Endothelial cell of umbilical vein (primary cell): ENCODE data around the gene SCAPER. TPM values are rescaled to one million over a fixed set of nuclear protein-coding genes. Genes with fewer than 3 reads are reported as not detected.

Experiments
- BruUV-seq: library from RNA; stranded (reverse); fragments of 400-500 nt; replicated peaks from 2 replicates; lab custom pipeline; 2021; lab: Mats Ljungman, UMichigan
- CTCF ChIA-PET: fragments of 300-600, 350-600 bp; sonication (Branson Sonifier 250); formaldehyde crosslinking; loops from one replicate; lab custom pipeline; 2021; ENCODE audit warnings: antibody characterized with exemption, inconsistent platforms; lab: Charles Lee
- POLR2A ChIA-PET: fragments of 300-600, 350-600 bp; sonication (Branson Sonifier 250); formaldehyde crosslinking; loops from one replicate; lab custom pipeline; 2021; ENCODE audit warnings: antibody characterized with exemption, inconsistent platforms; lab: Charles Lee
- DNase-seq: peaks from one replicate; pipeline ENCODE4 v3.0.0-alpha.2; 2011; ENCODE audit warnings: low read depth, low spot score
- FAIRE-seq: peaks from 2 replicates; lab custom pipeline; 2011; peaks lifted over from hg19 to GRCh38; lab: Jason Lieb, UNC
- H2AFZ ChIP-seq: 2 replicates; pipeline ENCODE4 v1.6.0; 2012; ENCODE audit warnings: low read depth, low read length, control low read depth, inconsistent platforms
- H3K27ac ChIP-seq: 2 replicates; pipeline ENCODE4 v1.5.1; 2011; ENCODE audit warnings: low read depth, mild to moderate bottlenecking, control low read depth, low read length, moderate library complexity; ENCODE audit not compliant: insufficient read depth
- H3K27me3 ChIP-seq, 2 experiments: 2 replicates each; pipeline versions ENCODE4 v1.6.0 to v1.6.1; 2011; ENCODE audit warnings: low read length in 2 of 2, mixed read lengths in 1 of 2; ENCODE audit not compliant: control insufficient read depth in 2 of 2, insufficient read depth in 2 of 2
- H3K36me3 ChIP-seq, 2 experiments: 2 replicates in 1 of 2; 3 replicates in 1 of 2; pipeline ENCODE4 v1.5.1; 2011; ENCODE audit warnings: low read length in 2 of 2, mild to moderate bottlenecking in 1 of 2, moderate library complexity in 1 of 2; ENCODE audit not compliant: control insufficient read depth in 2 of 2, insufficient read depth in 2 of 2; ENCODE audit errors: extremely low read depth in 1 of 2
- H3K4me1 ChIP-seq: 3 replicates; pipeline ENCODE4 v1.5.1; 2011; ENCODE audit warnings: mild to moderate bottlenecking, low read length; ENCODE audit not compliant: control insufficient read depth, insufficient read depth; ENCODE audit errors: extremely low read depth
- H3K4me2 ChIP-seq: 2 replicates; pipeline ENCODE4 v1.6.1; 2011; ENCODE audit warnings: low read length, control low read depth, mixed read lengths; ENCODE audit not compliant: insufficient read depth
- H3K4me3 ChIP-seq, 3 experiments: fragments of 200-600 bp in 1 of 3; sonication (generic), shearing (Covaris generic) in 1 of 3; replicated peaks in 1 of 3; 2 replicates each; pipeline ENCODE4 v1.5.1; 2011 to 2016; ENCODE audit warnings: control low read depth in 3 of 3, low read length in 3 of 3, mild to moderate bottlenecking in 2 of 3, inconsistent platforms in 1 of 3, low read depth in 1 of 3, moderate library complexity in 1 of 3; ENCODE audit not compliant: insufficient read depth in 1 of 3
- H3K79me2 ChIP-seq: 2 replicates; pipeline ENCODE4 v1.6.0; 2012; ENCODE audit warnings: low read length, inconsistent platforms; ENCODE audit not compliant: control insufficient read depth, insufficient read depth
- H3K9ac ChIP-seq: replicated peaks from 2 replicates; pipeline ENCODE3; 2011; ENCODE audit warnings: low read length, control low read depth; ENCODE audit not compliant: insufficient read depth; ENCODE audit errors: extremely low read depth
- H3K9me1 ChIP-seq: replicated peaks from 3 replicates; pipeline ENCODE4 v1.6.0; 2011; ENCODE audit warnings: mild to moderate bottlenecking, low read length; ENCODE audit not compliant: control insufficient read depth, insufficient read depth; ENCODE audit errors: extremely low read depth
- H3K9me3 ChIP-seq: replicated peaks from 2 replicates; pipeline ENCODE4 v1.5.1; 2012; ENCODE audit warnings: low read length, inconsistent platforms; ENCODE audit not compliant: control insufficient read depth, insufficient read depth
- H4K20me1 ChIP-seq: replicated peaks from 2 replicates; pipeline ENCODE3; 2011; ENCODE audit warnings: mild to moderate bottlenecking, low read length; ENCODE audit not compliant: control insufficient read depth, insufficient read depth; ENCODE audit errors: extremely low read depth
- EZH2 ChIP-seq: IDR thresholded peaks from 2 replicates; pipeline ENCODE4 v1.6.1; 2012; ENCODE audit warnings: borderline replicate concordance, low read depth, mild to moderate bottlenecking, moderate library complexity, low read length, inconsistent platforms; ENCODE audit not compliant: severe bottlenecking
- FOS ChIP-seq: IDR thresholded peaks from 2 replicates; pipeline ENCODE4 v1.6.1; 2011; ENCODE audit warnings: mild to moderate bottlenecking, low read length, moderate library complexity, borderline replicate concordance; ENCODE audit not compliant: insufficient read depth
- GATA2 ChIP-seq: IDR thresholded peaks from 2 replicates; pipeline ENCODE4 v1.7.0; 2011; ENCODE audit warnings: low read depth, mild to moderate bottlenecking, moderate library complexity, mixed read lengths, low read length; ENCODE audit not compliant: insufficient read length, insufficient read depth
- JUN ChIP-seq: IDR thresholded peaks from 2 replicates; pipeline ENCODE4 v1.6.1; 2011; ENCODE audit warnings: borderline replicate concordance, low read depth; ENCODE audit not compliant: insufficient read length, insufficient read depth
- MYC ChIP-seq: IDR thresholded peaks from one replicate; pipeline ENCODE4 v1.6.1; 2011; ENCODE audit warnings: mild to moderate bottlenecking, low read depth, low read length
- POLR2A ChIP-seq: IDR thresholded peaks from 2 replicates; pipeline ENCODE4 v1.6.1; 2012; ENCODE audit warnings: low read depth, mild to moderate bottlenecking, control low read depth, low read length
- POLR2AphosphoS5 ChIP-seq: IDR thresholded peaks from 2 replicates; pipeline ENCODE4 v1.6.1; 2012; ENCODE audit warnings: low read depth, mild to moderate bottlenecking, control low read depth, low read length, moderate library complexity; ENCODE audit not compliant: insufficient read depth
- dilution Hi-C: fragments of 300-500 bp; cut with MboI; formaldehyde crosslinking; loops from one replicate; pipeline ENCODE4 v1.15.0; 2019; ENCODE audit warnings: low sequenced_read_pairs; ENCODE audit not compliant: extremely low pct_ligation_motif_present
- intact Hi-C: fragments of 100-400 bp; cut with micrococcal nuclease; formaldehyde crosslinking; loops from one replicate; pipeline ENCODE4 v1.10.0; 2022
- polyA plus RNA-seq, 4 experiments: library from polyadenylated mRNA; depleted of rRNA in 3 of 4; stranded (reverse) in 3 of 4; unstranded in 1 of 4; fragments of >200 nt; gene quantifications; 2 replicates each; pipeline versions ENCODE4 v1.2.1 to v1.2.3, GENCODE V29; 2011 to 2012; ENCODE audit warnings: missing spikeins in 1 of 4
- total RNA-seq: library from RNA; stranded (reverse); gene quantifications from 2 replicates; pipeline ENCODE4 v1.2.3, GENCODE V29; 2021
- TF ChIP-seq, protein P1 (sequence below), 2 donors: IDR thresholded peaks; 1 replicate in 1 of 2; 2 replicates in 1 of 2; pipeline ENCODE4 v1.5.1; 2011; ENCODE audit warnings: low read length in 2 of 2, mild to moderate bottlenecking in 2 of 2, moderate library complexity in 2 of 2, control low read depth in 1 of 2, inconsistent platforms in 1 of 2, low read depth in 1 of 2; ENCODE audit not compliant: insufficient read depth in 1 of 2; ENCODE audit errors: extremely low read depth in 1 of 2
- TF ChIP-seq, protein P2 (sequence below): IDR thresholded peaks from 2 replicates; pipeline ENCODE4 v1.6.1; 2011; ENCODE audit not compliant: insufficient read depth, insufficient read length

SCAPER gene
- total and polyA plus RNA-seq, 2 donors (not counting 3 experiments of a cell fraction or from before 2014, with no cell fraction given), result 2.7 to 12.7 TPM

DNA sequence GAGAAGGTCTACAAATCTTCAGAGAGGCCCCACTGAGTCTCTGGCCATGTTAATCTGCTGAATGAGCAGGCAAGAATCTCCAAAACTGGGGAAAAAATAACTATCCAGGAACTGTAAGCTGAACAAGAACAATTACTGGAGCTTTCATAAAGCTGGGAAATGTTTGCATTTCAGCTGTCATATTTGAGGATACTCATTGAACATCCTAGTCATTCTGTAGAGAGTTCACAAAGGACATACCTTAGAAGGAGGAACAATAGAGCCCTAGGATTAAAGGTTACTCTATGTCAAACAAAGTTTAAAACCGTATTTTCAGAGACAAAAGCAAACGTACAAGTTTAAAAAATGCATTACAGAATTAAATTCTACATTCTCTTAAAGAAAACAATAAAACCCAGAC is 257.5 kb downstream of the SCAPER start:
- H3K79me2 ChIP-seq, result no peaks in the 10 kb centered on the region
- intact Hi-C loops, result loop anchor here (10.0 kb wide), 1 partner anchor 197 kb away; no protein-coding TSS in a partner anchor
- H3K4me2 ChIP-seq, result no peak overlapping the region
- H3K9me1 ChIP-seq, result no peaks in the 10 kb centered on the region
- no peak overlapping the region for H3K4me3 ChIP-seq
- TF ChIP-seq EZH2 (no peak), FOS (no peak), POLR2A (no peak), MYC (no peak), GATA2 (no peak), POLR2AphosphoS5 (no peak), JUN (no peak)
- TF ChIP-seq, protein P1, sequence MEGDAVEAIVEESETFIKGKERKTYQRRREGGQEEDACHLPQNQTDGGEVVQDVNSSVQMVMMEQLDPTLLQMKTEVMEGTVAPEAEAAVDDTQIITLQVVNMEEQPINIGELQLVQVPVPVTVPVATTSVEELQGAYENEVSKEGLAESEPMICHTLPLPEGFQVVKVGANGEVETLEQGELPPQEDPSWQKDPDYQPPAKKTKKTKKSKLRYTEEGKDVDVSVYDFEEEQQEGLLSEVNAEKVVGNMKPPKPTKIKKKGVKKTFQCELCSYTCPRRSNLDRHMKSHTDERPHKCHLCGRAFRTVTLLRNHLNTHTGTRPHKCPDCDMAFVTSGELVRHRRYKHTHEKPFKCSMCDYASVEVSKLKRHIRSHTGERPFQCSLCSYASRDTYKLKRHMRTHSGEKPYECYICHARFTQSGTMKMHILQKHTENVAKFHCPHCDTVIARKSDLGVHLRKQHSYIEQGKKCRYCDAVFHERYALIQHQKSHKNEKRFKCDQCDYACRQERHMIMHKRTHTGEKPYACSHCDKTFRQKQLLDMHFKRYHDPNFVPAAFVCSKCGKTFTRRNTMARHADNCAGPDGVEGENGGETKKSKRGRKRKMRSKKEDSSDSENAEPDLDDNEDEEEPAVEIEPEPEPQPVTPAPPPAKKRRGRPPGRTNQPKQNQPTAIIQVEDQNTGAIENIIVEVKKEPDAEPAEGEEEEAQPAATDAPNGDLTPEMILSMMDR (IDR thresholded peaks at IDR 0.05; ENCODE audit: extremely low read depth in 1 of 2, insufficient read depth in 1 of 2, low read depth in 1 of 2, low read length in 2 of 2), result no peak
- TF ChIP-seq, protein P2, sequence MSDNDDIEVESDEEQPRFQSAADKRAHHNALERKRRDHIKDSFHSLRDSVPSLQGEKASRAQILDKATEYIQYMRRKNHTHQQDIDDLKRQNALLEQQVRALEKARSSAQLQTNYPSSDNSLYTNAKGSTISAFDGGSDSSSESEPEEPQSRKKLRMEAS, result no peak
- H3K27me3 ChIP-seq, result no peaks in the 10 kb centered on the region
- no peaks in the 10 kb centered on the region for H3K36me3 ChIP-seq
- CTCF ChIA-PET, result no interaction called here
- FAIRE-seq, result no peak
- no peak overlapping the region for H2AFZ ChIP-seq
- no peaks in the 10 kb centered on the region for H4K20me1 ChIP-seq
- POLR2A ChIA-PET, result no interaction called here
- dilution Hi-C loops, result no loop called here
- no peaks in the 10 kb centered on the region for H3K4me1 ChIP-seq
- no peak overlapping the region for H3K27ac ChIP-seq
- H3K9ac ChIP-seq, result no peak overlapping the region
- no TSS peak for BruUV-seq
- no peaks in the 10 kb centered on the region for H3K9me3 ChIP-seq
- no peak for DNase-seq
